Nucleus accumbens (tissue), 56 donors: ENCODE results near the gene ST6GAL1.

Experiments used
- DNase-seq, 56 donors: peaks; one replicate each; lab custom pipeline; 2025; lab: John Stamatoyannopoulos, UW

ST6GAL1 gene

DNA sequence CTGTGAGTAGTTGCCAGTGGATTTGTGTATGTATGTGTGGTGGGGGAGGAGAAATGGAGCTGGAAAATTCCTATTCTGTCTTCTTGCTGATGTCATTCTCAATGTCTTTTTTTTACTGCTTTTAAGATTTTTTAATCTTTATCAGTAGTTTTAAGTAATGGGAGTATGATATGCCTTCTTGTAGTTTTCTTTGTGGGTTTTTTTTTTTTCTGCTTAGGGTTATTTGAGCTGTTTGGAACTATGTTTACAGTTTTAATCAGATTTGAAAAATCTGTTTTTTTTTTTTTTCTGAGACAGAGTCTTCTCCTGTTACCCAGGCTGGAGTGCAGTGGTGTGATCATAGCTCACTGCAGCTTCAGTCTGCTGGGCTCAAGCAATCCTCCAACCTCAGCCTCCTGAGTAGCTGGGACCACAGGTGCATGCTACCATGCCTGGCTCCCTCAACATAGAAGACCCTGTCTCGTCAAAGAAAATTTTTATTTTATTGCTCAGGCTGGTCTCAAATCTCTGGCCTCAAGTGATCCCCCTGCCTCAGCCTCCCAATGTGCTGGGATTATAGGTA, 171.8 kb downstream of the ST6GAL1 start:
- no peak for DNase-seq

DNA sequence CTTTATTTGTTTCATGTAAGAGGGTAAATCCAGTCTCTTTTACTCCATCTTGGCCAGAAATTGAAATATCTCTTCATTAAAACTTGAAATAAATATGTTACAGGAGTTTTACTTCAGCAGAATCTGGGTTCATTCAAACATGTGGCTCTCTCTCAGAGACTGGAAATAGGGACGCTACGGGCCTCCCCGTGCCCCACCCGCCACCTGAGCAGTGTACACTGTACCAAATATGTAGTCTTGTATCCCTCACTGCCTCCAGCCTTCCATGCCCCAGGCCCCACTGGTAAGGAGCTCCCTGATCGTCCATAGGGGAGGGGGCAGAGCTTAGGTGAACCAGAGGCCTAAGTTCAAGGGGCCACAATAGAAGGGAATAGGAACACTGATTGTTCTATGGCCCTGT, 172.9 kb downstream of the ST6GAL1 start:
- no peak for DNase-seq

DNA sequence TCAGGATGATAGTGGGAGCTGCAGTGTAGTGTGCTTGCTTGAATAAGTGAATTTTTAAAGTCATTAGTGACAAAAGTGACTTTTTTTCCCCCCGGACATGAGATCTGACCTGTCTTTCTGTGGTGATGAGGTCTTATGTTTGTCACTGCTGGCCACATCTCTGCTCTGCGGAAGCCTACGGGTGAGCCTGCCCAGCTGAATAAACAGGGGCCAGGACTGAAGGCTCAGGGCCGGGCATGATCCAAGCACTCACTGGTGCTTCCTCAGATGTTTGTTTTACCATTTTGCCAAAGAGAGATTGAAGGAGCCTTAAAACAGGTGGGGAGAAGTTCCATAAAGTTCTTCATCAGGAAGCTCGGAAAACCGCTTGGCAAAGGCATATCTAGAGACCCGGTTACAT, 174.0 kb downstream of the ST6GAL1 start:
- no peak for DNase-seq

DNA sequence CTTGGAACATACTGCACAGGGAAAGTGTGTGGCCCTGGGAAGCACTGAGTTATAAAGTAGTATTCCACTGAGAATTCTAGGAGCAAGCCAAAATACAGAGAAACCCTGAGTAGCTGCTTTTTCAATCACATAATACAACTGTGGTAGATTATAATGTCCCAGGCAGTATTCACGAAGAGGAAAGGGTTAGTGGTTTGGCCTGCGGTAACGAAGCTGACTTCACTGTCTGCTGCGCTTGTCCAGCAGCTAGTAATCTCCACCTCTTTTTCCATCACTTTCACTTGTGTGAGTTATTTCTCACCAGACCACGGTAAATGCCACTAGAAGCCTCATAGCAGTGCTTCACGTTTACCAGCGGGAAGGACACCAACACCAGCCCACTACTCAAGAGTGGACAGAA, 174.6 kb downstream of the ST6GAL1 start:
- DNase-seq: no peak

GRCh38 chr3:187105700-187106099, 175.4 kb downstream of the ST6GAL1 start:
- no peak for DNase-seq

DNA sequence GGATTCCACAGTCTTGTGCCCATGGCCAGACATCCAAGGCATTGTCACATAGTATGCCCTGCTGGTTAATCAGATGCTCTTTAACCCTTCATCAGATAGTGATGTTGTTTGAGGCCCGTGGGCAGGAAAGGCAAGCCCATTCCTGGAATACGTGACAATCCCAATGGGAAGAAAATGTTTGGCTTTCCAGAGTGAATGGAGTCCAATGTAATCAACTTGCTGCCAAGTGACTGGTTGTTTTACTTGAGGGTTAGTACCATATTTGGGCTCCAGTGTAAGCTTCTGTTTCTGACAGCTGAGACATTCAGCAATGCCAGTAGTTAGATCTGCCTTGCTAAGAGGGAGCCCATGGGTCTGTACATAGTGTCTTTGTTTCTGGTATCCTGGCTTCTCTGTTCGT, 177.7 kb downstream of the ST6GAL1 start:
- DNase-seq: no peak

- no peak for DNase-seq
Measured at GRCh38 chr3:187110156-187110555, 179.8 kb downstream of the ST6GAL1 start.

- DNase-seq: no peak
Measured at GRCh38 chr3:187112934-187113793, 182.8 kb downstream of the ST6GAL1 start.

DNA sequence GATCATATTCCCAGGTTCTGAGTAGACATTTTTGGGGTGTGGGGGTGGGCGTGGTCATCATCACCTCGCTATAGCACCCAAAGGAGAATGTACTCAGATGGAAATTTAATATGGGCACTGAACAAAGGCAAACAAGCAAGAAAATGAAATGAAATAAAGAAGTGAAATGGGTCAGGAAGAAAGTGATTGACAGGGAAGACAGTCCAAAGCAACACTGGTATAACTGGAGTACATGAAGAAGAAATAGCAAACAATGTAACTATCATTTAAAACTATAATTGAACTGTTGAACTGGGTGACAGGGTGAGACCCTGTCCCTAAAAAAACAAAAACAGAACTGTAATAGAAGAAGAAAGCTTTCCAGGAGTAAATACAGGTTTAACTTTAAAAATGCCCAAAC, 184.2 kb downstream of the ST6GAL1 start:
- no peak for DNase-seq

DNA sequence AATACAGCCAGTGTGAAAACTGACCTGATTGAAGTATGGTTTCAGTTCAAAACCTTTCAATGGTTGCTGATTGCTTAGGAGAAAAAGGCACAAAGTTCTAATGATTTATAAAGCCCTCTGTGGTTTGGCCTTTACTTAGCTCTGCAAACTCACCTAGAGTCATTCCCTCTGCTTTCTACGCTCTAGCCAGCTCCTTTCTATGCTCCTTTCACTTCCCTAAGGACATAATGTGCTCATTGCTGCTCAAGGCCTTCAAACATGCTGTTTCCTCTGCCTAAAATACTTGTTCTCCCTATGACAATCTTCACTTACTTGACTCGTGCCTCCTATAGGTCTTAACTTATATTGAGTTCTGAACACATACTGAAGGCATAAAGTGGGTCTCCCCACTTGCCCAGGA, 190.0 kb downstream of the ST6GAL1 start:
- no peak for DNase-seq

DNA sequence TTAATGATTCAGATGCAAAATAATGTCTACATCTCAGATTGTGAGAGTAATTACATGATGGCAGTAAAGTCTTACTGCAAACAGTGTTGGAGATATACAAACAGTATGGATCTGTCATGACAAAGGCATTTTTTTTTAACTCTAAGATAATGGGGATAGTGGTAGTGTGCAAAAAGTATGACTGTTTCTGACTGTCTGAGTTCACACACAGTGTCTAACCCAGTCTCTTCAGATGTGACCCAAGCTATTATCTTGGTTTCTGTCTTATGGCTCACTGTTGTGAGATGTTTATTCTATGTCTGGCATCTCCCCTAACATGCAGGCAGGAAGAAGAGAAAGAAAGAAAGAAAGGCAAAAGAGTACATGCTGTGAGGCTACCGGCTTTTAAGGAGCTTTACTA, 191.9 kb downstream of the ST6GAL1 start:
- no peak for DNase-seq

DNA sequence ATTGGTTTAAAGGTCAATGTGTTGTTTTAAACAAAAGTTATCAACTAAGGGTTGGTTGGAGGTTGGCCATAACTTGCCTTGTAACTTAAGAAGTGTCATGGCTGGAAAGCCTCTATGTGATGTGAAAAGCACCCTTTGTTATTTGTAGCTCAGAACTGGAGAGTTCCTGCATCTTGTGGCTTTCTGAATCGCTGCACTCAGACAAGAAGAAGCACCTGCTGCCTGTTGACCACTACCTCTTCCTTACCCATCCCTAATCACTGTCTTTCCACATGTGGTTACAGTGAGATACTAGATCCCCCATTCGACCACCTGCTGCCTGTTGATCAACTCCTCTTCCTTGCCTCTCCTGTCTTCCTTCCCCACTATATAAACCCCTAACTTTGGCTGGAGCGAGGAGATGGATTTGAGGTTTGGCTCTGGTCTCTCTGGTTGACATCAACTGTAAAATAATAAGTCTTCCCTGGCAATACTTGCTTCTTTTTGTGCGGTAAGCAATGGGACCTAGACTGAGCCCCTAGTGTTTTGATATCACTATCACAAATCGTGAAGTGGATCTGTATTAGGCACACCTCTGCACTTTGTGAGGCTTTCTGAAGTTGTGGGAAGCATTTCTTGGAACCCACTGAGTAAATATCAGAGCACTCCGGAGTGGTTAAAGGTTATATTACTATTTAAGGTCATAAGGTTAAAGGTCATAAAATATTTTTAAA, 195.1 kb downstream of the ST6GAL1 start:
- no peak for DNase-seq
